Activated CD4-positive, alpha-beta T cell treated with anti-CD3 and anti-CD28 coated beads, Interleukin-2, amount 50 U/mL, for 48 hours (primary cell): ENCODE results near the gene GPR157.

Experiments used
- DNase-seq, 2 experiments: peaks; one replicate each; pipeline ENCODE4 v3.0.0-alpha.2; 2020

Gene GPR157

DNA sequence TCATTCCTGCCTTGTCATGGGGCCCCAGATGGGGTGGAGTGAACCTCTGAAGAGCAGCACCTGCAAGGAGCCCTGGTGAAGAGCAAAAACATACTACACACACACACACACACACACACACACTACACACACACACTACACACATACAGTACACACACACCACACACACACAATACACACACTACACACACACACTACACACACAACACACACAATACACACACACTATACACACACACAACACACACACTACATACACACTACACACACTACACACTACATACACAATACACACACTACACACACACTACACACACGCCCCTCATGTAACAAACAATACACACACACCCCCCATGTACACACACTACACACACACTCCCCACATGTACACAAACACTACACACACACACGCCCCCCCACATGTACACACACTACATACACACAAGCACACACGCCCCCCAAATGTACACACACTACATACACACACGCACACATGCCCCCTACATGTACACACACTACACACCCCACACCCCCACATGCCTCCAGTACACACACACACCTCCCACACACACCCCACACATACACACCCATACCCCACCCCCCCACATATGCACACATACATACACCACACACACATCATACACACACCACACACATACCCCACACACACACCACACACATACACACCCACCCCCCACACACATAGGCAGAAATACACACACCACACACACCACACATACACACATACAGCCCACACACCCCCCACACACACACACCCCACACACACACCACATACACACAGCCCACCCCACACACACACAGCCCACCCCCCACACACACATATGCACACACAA is 68.8 kb downstream of the GPR157 start:
- no peak for DNase-seq

- no peak for DNase-seq
Measured at GRCh38 chr1:9058465-9058864, 70.4 kb downstream of the GPR157 start.

GRCh38 chr1:9057851-9058250 is 71.1 kb downstream of the GPR157 start:
- no peak for DNase-seq

DNA sequence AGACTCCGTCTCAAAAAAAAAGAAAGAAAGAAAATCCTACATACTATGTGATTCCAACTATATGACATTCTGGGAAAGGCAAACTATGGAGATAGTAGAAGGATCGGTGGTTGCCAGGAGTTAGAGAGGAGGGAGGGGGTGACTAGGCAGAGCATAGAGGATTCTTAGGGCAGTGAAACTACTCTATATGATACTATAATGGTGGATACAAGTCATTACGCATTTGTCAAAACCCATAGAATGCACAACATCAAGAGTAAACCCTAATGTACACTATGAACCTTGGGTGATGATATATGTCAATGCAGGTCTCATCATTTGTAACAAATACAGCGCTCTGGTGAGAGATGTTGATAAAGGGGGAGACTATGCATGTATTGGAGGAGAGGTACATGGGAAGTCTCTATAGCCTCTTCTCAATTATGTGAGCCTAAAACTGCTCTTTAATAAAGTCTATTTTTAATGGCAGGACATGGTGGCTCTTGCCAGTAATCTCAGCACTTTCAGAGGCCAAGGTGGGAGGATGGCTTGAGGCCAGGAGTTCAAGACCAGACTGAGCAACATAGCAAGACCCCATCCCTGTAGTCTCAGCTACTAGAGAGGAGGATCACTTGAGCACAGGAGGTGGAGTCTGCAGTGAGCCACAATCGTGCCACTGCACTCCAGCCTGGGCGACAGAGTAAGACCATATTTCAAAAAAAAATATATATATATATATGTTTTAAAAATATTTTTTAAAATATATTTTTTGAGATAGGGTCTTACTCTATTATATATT is 76.4 kb downstream of the GPR157 start:
- no peak for DNase-seq

GRCh38 chr1:9051379-9051778 is 77.5 kb downstream of the GPR157 start:
- no peak for DNase-seq

DNA sequence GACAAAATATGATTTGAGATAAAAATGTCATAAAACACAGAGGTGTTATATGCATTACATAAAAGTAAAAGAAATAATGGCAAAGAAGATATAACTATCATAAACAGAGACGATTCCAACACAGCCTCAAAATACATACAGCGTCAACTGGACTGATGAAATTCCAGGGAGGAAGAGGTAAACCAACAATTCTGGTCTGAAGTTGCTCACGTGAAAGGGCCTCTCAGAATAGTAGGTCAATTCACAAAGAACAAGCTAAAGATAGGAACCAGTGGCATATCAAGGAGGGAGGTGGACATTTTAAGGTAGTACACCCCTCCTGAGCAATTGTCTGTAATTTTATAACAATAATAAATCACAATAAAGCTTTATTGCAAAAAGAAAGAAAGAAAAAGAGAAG is 78.1 kb downstream of the GPR157 start:
- no peak for DNase-seq
